ENCODE measurements around the gene CEMIP. TPM values are rescaled to one million over a fixed set of nuclear protein-coding genes. Genes with fewer than 3 reads are reported as not detected.

Gene CEMIP
- total and polyA plus RNA-seq, 2 of the 8 experiments (the other 6 are each of a cell fraction or from before 2014, with no cell fraction given) = 0.11 to 0.60 TPM

DNA sequence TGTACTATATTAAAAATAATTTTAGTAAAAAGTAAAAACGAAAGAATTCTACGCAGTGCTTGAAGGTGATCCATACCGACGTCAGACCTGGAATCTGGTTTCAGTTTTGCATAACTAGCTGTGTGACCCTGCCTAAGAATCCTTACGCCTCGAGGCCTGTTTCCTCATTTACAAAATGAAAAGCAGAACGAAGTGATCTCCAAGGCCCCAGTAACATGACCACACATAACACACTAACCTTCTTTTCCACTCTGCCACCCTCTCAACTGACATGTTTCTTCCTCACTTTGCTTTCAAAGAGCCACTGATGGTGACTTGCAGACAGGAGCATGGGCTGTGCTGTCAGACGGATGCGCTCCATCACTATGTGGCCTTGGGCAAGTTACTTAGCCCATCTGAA, 205.7 kb downstream of the CEMIP start:
- Histone ChIP-seq H3K4me1 (replicated peaks in 1 of 4; ENCODE audit: control insufficient read depth in 3 of 4, insufficient read depth in 4 of 4, low read length in 3 of 4) (peaks cover 0 to 8% (median 2%) of the 10 kb centered on the region in 4 experiments; a peak in 3 of 7 replicates), H2AFZ (ENCODE audit: low read length) (no peak overlapping the region), H4K20me1 (replicated peaks in 1 of 2; ENCODE audit: control insufficient read depth in 1 of 2, insufficient read depth in 2 of 2, low read length in 2 of 2) (peaks cover 5 to 8% of the 10 kb centered on the region in 2 experiments), H2AK5ac (ENCODE audit: low read depth, low read length) (no peak overlapping the region), H3K18ac (ENCODE audit: extremely low read depth, low read length) (no peak overlapping the region), H4K91ac (replicated peaks; ENCODE audit: insufficient read length, low read length) (no peak overlapping the region), H3K4ac (replicated peaks; ENCODE audit: insufficient read length, low read depth, low read length) (no peak overlapping the region), H3K27ac (ENCODE audit: low read depth, low read length) (no peak overlapping the region), H3K9me3 (ENCODE audit: insufficient read depth in 2 of 2, low read depth in 1 of 2, low read length in 1 of 2) (no peaks in the 10 kb centered on the region), H3K9ac (replicated peaks in 1 of 4; ENCODE audit: extremely low read depth in 1 of 4, low read depth in 3 of 4, low read length in 3 of 4) (no peak overlapping the region), H3K56ac (replicated peaks; ENCODE audit: insufficient read length, low read depth, low read length) (no peak overlapping the region), H3K36me3 (ENCODE audit: control insufficient read depth in 2 of 4, insufficient read depth in 4 of 4, low read length in 3 of 4) (peaks cover 0 to 15% (median 6%) of the 10 kb centered on the region in 4 experiments; a peak in 6 of 8 replicates), H3K14ac (ENCODE audit: insufficient read length) (no peak overlapping the region), H3K27me3 (replicated peaks in 1 of 4; ENCODE audit: control insufficient read depth in 3 of 4, extremely low read depth in 1 of 4, insufficient read depth in 3 of 4, low read length in 3 of 4) (no peaks in the 10 kb centered on the region), H2BK120ac (replicated peaks; ENCODE audit: low read depth, low read length) (no peak overlapping the region), H2BK12ac (ENCODE audit: low read depth, low read length) (no peak overlapping the region), H4K5ac (ENCODE audit: insufficient read length, low read depth, low read length) (no peak overlapping the region), H3K79me2 (ENCODE audit: control insufficient read depth in 1 of 2, insufficient read depth in 2 of 2, low read length in 2 of 2) (peaks cover 25 to 69% of the 10 kb centered on the region in 2 experiments), H2BK5ac (ENCODE audit: low read depth, low read length) (no peak overlapping the region), H3K79me1 (ENCODE audit: low read depth, low read length) (peaks cover 10% of the 10 kb centered on the region), H2BK20ac (ENCODE audit: low read length) (no peak overlapping the region), H4K8ac (ENCODE audit: extremely low read depth, insufficient read depth, low read length) (no peak overlapping the region), H3K4me3 (ENCODE audit: extremely low read depth in 1 of 4, insufficient read depth in 2 of 4, low read depth in 3 of 4, low read length in 4 of 4) (no peak overlapping the region), H3K4me2 (ENCODE audit: insufficient read depth in 1 of 2, low read depth in 2 of 2, low read length in 2 of 2) (no peak overlapping the region), H2BK15ac (ENCODE audit: low read length) (no peak overlapping the region), H3K23ac (ENCODE audit: insufficient read length) (no peak overlapping the region), H3K23me2 (ENCODE audit: low read depth, low read length) (peaks cover 4% of the 10 kb centered on the region)
- TF ChIP-seq CTBP2 (IDR thresholded peaks at IDR 0.05; ENCODE audit: borderline replicate concordance, insufficient read depth, insufficient read length, low read length) (no peak), POLR2AphosphoS5 (IDR thresholded peaks at IDR 0.05; ENCODE audit: low read depth, low read length) (0 out of 2 replicates have a peak, but pooled peaks have one; percentile 22)
- DNase-seq (ENCODE audit: low read depth in 1 of 2, low spot score in 2 of 2) = no peak
- FAIRE-seq = no peak
- ChIA-PET POLR2A (ENCODE audit: partially characterized antibody) (no interaction called here), CTCF (ENCODE audit: partially characterized antibody) (interaction anchor here (0.9 to 4.3 kb wide), 3 partner anchors 8 to 14 kb away, joined by 4 to 21 read pairs (median 7); no protein-coding TSS in a partner anchor)
- 85% methylated on average over 9 of the region's 9 CpGs; no CpG with 5 or more reads in 1 of the 2 experiments for WGBS, 2 experiments (ENCODE audit: extremely low coverage in 1 of 2, insufficient coverage in 1 of 2, insufficient read length in 1 of 2, insufficient replicate concordance in 2 of 2, low coverage in 1 of 2, low lambda C conversion rate in 2 of 2, missing lambda C conversion rate in 1 of 2)
